Renal pelvis (tissue), 12 donors: ENCODE results near the gene TANC1. TPM values are rescaled to one million over a fixed set of nuclear protein-coding genes. Genes with fewer than 3 reads are reported as not detected.
A peak's percentile ranks its signal among the peaks of the same experiment; 100 is the strongest.

Experiments
- DNase-seq: peaks from one replicate; pipeline ENCODE4 v3.0.0-alpha.2; 2013
- long read RNA-seq, 16 experiments: transcript quantifications; one replicate each; lab custom pipeline, GENCODE V29; 2026
- polyA plus RNA-seq, 3 donors: library from polyadenylated mRNA; unstranded; fragments of 120-200 nt; gene quantifications; one replicate each; pipeline ENCODE4 v1.2.1, GENCODE V29; 2013; ENCODE audit not compliant: insufficient read length in 3 of 3

TANC1 gene
- polyA plus RNA-seq: 10 to 100 TPM; 50.7 to 64.4 (median 54.9) TPM
- long read RNA-seq, donor 1: 0 reads
- long read RNA-seq, donor 2, full-length matches to known transcripts: 1 of 1 reads
- long read RNA-seq, donor 2, partial matches to known transcripts: 0 of 1 reads
- long read RNA-seq, donor 2, other reads (novel, unspliced or antisense): 0 of 1 reads
- long read RNA-seq, donor 3, full-length matches to known transcripts: 6 of 6 reads
- long read RNA-seq, donor 3, partial matches to known transcripts: 0 of 6 reads
- long read RNA-seq, donor 3, other reads (novel, unspliced or antisense): 0 of 6 reads
- long read RNA-seq, donor 4, full-length matches to known transcripts: 1 of 1 reads
- long read RNA-seq, donor 4, partial matches to known transcripts: 0 of 1 reads
- long read RNA-seq, donor 4, other reads (novel, unspliced or antisense): 0 of 1 reads
- long read RNA-seq, donor 5, full-length matches to known transcripts: 3 of 3 reads
- long read RNA-seq, donor 5, partial matches to known transcripts: 0 of 3 reads
- long read RNA-seq, donor 5, other reads (novel, unspliced or antisense): 0 of 3 reads
- long read RNA-seq, donor 6, full-length matches to known transcripts: 2 of 10 reads
- long read RNA-seq, donor 6, partial matches to known transcripts: 8 of 10 reads
- long read RNA-seq, donor 6, other reads (novel, unspliced or antisense): 0 of 10 reads
- long read RNA-seq, donor 7, full-length matches to known transcripts: 1 of 66 reads
- long read RNA-seq, donor 7, partial matches to known transcripts: 58 of 66 reads
- long read RNA-seq, donor 7, other reads (novel, unspliced or antisense): 7 of 66 reads
- long read RNA-seq, donor 8, full-length matches to known transcripts: 1 of 10 reads
- long read RNA-seq, donor 8, partial matches to known transcripts: 9 of 10 reads
- long read RNA-seq, donor 8, other reads (novel, unspliced or antisense): 0 of 10 reads
- long read RNA-seq, donor 9, partial matches to known transcripts: 72 of 89 reads
- long read RNA-seq, donor 9, other reads (novel, unspliced or antisense): 17 of 89 reads
- long read RNA-seq, donor 10, full-length matches to known transcripts: 1 of 6 reads
- long read RNA-seq, donor 10, partial matches to known transcripts: 5 of 6 reads
- long read RNA-seq, donor 10, other reads (novel, unspliced or antisense): 0 of 6 reads
- long read RNA-seq, donor 11: 0 reads
- long read RNA-seq, donor 12, full-length matches to known transcripts: 1 of 6 reads
- long read RNA-seq, donor 12, partial matches to known transcripts: 5 of 6 reads
- long read RNA-seq, donor 12, other reads (novel, unspliced or antisense): 0 of 6 reads
- long read RNA-seq, donor 13, full-length matches to known transcripts: 4 of 4 reads
- long read RNA-seq, donor 13, partial matches to known transcripts: 0 of 4 reads
- long read RNA-seq, donor 13, other reads (novel, unspliced or antisense): 0 of 4 reads
- long read RNA-seq, donor 14: 0 reads
- long read RNA-seq, donor 15, full-length matches to known transcripts: 3 of 10 reads
- long read RNA-seq, donor 15, partial matches to known transcripts: 7 of 10 reads
- long read RNA-seq, donor 15, other reads (novel, unspliced or antisense): 0 of 10 reads
- long read RNA-seq, donor 16, full-length matches to known transcripts: 1 of 1 reads
- long read RNA-seq, donor 16, partial matches to known transcripts: 0 of 1 reads
- long read RNA-seq, donor 16, other reads (novel, unspliced or antisense): 0 of 1 reads

DNA sequence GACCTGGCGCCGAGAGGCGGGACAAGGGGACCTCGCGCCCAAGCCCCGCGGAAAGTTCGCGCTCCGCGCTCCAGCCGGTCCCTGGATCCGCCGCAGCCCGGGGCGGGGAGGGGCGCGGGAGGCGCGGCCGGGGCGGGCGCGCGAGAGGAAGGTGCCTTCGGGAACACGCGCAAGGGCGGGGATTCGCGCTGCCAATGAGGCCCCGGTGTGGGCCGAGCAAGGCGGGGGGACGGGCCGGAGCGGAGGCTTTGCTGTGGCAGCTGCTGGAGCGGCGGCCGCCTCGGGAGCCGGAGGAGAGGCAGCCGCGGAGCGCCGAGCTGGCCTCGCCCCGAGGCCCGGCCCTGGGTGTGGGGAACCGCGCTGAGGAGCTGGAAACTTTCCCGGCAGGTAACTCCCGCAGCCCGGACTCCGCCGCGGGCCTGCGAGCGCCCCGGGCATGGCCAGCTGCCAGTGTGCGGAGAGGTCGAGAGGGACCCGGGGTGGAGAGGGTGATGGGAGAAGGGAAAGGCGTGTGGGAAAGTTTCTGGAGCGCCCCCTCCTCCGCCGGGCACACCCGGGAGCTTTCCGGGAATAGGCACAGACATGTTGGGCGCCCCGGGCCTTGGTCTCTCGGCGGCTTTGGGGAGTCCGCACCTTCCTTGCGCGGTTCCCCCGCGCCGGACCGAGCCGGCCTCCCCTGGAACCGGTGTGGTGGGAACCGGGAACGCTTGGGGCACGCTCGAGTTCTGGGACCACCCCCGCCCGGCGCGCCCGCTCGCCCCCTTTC, at the start of gene TANC1:
TSS of gene TANC1 (plus strand) at position 245 of the 766 bp plus-strand sequence. CDS start 97,271 bp downstream, outside the sequence.
- peak; percentile 94 for DNase-seq

DNA sequence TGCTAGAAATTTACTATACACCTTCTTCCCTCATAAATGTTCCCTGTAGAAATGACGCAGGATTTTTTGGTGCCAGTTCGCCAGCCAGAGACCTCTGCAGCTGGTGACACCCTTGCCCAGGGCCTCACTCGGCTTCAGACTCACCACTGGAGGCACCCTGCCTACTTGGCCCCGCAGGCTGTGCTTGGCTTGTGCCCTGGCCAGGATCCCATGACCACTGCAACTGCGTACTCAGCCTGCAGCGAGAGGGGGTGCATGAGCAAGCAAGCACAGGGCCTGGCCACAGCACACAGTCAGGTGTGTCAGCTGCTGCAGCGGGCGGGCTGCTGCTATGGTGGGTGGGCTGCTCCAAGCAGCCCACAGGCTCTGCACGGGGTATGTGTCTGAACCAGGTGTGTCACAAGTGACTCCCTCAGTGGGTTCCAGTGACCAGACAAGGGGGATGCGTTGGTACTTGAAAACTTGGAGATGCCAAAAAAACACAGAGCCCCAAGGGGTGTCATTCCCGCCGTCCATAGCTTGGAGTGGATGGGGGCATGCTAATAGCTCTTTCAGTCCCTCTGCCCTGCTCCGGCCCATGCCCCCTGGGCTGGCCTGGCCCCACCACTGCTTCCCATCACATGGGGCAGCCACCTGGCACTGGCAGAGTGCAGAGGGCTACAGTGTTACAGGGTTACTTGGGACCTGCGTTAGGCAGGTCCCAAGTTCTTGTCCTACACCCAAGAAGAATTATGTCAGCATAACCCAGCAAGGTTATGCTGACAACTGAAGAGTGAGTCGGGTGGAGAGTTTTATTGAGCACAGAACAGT, 46.6 kb upstream of the TANC1 start:
- DNase-seq: no peak

DNA sequence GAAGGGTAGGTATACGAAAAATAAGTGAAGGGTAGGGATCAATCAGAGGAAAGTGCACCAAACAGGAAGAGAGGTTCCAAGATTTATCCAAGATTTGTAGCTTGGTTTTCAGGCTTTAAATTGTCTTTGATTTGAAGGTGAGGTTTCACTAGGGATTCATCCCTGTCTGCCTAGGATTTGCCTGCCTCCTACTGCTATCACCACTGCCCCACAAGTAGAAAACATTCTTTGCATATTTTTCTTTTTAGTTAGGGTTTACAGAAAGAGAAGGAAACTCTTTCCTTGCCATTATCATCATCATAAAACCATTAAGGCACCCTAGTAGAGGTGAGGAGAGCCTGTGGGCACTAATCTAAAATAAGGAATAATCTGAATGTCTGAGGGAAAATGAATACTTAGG, 45.8 kb upstream of the TANC1 start:
- DNase-seq: no peak

DNA sequence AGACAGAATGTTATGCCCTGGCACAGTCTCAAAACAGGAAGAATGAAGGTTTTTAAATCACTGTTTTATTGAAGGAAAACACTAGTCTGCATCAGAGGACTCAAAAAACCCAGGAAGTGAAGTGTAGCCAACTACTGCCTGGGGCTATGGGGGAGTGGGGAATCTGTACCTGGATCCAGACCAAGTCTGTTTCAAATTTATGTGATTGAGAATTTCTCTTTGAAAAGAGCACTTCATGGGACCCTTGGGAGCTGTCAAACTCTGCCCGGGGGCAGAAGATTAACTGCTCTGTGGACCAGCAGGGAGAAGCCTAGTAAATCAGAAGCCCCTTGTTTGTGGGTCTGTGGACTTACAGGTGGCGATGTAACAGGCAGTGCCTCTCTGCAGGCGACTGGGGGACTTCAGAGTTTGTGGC, 45.3 kb upstream of the TANC1 start:
- peak; percentile 67 for DNase-seq

DNA sequence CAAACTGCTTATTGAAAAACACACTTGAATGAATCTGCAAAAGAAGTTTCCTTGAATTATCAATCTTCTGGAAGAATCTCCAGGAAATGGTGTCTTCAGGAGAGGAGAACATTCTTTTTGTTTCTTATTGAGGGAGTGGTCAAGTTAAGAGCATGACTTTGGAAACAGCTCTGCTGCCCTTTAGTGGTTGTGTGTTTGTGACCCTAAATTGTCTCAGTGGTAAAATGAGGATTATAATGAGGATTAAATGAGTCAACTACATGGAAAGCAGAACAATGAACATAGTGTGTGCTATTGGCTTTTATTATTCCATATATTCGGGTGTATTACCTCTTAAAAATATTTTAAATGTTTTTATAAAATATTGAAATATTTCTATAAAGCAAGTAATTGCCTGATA, 44.8 kb upstream of the TANC1 start:
- DNase-seq: no peak

DNA sequence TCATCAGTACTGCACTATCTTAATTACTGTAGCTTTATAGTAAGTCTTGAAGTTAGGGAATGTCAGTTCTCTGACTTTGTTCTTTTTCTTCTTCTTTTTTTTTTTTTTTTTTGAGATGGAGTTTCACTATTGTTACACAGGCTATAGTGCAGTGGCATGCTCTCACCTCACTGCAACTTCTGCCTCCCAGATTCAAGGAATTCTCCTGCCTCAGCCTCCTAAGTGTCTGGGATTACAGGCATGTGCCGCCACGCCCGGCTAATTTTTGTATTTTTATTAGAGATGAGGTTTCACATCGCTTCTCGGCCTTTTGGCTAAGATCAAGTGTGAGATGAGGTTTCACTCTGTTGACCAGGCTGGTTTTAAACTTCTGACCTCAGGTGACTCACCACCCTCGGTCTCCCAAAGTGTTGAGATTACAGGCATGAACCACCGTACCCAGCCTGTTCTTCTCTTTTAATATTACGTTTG, 41.9 kb upstream of the TANC1 start:
- no peak for DNase-seq

DNA sequence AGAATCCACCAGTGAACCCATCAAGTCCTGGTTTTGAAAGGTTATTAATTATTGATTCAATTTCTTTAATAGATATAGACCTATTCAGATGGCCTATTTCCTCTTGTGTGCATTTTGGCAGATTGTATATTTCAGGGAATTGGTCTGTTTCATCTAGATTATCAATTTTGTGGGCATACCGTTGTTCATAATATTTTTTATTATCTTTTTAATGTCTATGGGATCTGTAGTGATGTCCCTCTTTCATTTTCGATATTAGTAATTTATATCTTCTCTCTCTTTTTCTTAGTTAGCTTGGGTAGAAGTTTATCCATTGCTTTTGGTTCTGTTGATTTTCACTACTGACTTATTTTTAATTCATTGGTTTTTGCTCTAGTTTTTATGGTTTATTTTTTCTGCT, 39.9 kb upstream of the TANC1 start:
- no peak for DNase-seq

DNA sequence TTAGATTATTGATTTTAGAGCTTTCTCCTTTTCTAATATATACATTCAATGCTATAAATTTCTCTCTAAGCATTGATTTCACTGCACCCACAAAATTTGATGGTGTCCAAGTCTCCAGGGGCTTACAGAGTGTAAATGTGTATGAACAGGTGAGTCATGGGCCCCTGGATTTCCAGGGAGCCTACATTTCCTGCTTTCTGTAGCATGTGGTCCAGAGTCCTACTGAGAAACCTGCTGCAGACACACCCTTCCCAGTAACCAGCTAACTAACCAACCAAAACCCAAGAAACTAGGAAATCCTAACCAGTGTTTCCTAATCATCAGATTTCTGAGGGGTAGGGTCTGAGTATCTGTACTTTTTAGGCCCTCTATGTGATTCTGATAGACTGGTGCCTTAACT, 39.5 kb upstream of the TANC1 start:
- DNase-seq: no peak

DNA sequence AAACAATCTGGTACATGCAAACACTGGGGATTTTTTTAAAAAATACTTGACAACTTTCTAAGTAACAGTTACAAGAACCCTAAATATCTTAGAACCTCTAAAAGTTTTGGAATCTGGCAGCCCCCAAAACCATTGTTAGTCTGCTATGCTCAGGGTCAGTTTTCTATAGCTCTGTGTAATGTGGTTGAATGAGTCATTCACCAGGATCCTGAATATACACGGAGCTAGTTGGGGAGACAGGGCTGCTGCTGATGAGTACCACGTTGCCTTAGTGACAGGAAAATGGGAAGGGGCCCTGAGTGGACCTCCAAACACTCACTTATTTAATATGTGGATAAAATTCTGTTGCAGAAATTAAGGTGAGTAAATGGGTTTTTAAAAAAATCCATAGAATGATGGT, 36.9 kb upstream of the TANC1 start:
- DNase-seq: no peak

DNA sequence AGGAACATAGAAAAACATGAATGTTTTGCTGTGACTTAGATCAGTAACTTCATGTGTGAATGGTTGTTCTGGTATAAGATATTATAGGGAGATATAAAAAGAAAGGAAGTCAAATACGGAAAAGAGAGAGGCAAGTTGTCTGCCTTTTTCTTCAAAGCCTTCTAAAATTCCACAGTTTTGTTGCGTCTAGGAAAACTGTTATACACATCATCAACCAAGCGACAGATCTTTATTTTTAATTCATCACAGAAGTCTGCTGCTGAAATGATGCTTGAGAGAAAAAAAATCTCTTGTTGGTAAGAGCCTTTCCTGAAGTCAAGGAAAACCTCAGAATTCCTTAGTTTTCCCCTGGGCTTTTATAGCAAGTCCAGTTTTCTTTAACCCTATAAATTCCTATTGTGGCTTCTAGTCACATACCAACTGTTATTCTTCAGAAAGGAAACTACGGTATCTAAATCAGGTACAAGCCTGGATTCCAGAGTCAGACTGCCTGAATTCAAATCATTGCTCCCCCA, 36.3 kb upstream of the TANC1 start:
- DNase-seq: no peak

DNA sequence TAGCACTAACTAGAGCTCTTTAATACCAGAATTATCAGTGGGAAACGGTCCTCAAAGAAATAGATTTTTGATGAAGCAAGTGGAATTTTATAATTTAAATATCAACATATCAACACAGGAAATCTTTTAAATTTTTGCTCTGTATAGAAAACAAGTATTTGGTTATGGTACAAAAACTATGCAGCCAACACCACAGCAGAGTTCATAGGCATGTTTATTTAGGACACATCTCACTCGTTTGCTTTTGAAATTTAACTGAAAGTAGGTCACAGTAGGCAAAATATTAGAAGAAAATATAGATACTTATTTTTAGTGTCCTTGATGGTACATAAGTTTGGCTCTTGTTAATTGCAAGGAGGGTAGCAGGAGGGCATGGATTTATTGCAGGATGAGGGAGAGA, 34.3 kb upstream of the TANC1 start:
- no peak for DNase-seq

DNA sequence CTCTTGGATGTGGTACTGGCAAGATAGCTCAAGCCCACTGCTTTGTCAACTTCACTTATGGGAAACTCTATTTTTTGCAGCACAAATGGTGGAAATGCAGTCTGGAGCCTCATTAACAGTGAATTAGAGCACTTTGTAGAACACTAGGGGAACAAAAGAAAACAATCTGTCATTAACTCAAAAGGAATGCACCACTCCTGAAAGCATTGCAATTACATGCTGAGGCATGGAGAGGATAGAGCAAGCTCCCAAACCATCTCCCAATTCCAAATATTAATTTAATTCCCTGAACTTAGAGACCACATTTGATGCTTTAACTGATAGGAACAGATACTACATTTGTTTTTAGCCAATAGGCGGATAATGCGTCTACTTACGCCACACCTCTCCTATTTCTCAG, 32.8 kb upstream of the TANC1 start:
- no peak for DNase-seq

DNA sequence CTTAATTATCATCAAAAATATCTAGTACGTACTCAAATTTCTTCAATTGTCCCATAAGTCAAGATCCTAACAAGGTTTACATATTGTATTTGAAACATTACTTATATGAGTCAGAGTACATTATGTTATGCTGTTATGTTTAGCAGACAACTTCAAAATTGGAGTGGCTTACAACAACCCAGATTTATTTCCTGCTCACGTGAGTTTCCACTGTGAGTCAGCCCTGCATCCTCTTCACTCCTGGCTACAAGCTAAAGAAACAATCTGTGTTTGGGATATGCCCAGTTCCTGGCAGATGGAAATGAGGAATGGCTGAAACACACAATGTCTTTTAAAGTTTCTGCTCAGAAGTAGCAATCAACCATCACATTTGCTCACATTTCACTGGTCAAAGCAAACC, 31.5 kb upstream of the TANC1 start:
- no peak for DNase-seq

DNA sequence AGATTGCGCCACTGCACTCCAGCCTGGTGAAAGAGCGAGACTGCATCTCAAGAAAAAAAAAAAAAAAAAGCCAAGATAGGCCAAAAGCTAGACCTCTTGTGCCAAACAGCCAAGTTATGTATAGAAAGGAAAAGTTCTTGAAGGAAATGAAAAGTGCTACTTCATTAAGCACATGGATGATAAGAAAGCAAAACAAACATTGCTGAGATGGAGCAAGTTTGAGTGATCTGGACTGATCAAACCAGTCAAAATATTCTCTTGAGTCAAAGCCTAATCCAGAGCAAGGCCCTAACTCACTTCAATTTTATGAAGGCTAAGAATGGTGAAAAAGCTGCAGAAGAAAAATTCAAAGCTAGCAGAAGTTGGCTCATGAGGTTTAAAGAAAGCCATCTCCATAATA, 28.1 kb upstream of the TANC1 start:
- DNase-seq: no peak

DNA sequence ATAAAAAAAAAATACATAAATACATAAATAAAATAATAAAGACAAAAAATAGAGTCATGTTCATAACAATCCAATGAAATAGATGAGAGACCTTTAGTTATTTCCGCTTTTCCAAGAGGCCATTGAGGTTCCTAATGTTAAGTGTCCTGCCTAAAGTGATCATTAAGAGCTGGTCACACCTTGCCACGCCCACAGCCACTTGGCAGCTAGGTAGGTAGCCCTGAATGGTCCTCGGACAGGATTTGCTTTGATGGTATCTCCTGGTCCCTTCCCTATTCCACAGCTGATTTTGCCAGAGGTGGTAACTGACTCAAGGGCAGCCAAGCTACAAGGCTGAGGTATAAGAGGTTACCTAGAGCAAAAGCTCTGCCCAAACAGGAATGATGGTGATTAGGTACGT, 24.5 kb upstream of the TANC1 start:
- DNase-seq: no peak

DNA sequence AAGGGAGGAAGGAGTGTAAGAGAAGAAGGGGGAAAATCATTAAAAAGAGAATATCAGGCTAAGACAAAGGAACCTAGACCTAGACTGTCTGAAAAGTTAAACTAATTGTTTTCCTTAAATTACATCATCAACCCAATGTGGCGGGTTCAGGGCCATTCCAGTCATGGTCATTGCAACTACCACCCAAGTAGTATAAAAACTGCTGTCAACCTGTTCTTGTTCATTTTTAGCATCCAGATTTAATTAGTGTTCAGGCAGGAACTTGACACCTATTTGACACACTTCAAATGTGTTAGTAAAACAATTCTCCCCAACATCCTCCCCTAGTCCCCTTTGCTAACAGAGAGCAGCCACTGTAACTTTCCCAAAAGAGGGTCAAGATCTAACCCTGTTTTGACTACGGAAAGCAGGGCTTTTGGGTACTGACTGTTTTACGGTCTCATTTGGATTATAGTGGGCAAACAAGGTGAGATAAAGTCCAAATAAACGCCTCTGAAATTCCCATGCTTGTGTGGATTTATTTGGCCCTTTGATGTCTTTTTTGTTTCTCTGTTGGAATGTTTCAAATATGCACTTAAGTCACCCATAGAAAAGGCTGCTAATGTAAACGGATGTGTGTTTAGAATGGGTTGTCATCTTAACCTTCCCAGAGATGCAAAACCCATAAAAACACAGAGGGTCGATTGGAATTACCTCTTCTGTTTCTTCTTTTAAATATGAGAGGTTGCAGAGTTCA, 19.3 kb upstream of the TANC1 start:
- peak; percentile 35 for DNase-seq

DNA sequence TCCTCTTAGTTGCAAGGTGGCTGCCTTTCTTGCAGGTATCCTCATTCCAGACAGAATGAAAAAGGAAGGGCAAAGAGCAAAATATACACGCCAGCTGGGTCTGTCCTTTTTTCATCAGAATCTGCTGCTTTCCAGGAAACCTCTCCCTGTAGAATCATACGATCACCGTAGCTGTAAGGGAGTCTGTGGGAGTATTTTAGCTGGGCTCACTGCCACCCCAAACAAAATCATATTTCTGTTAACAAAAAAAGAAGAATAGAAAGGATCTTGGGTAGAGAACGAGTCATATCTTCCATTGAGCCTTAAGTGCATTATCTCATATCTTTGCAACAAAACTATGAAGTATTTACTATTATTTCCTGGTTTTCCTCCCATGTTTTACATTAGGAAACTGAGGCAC, 15.0 kb upstream of the TANC1 start:
- DNase-seq: no peak
